ENCODE data around the gene S100B. TPM values are rescaled to one million over a fixed set of nuclear protein-coding genes. Genes with fewer than 3 reads are reported as not detected.

Gene S100B
- total and polyA plus RNA-seq, 2 donors (not counting 3 experiments of a cell fraction or from before 2014, with no cell fraction given): not detected

DNA sequence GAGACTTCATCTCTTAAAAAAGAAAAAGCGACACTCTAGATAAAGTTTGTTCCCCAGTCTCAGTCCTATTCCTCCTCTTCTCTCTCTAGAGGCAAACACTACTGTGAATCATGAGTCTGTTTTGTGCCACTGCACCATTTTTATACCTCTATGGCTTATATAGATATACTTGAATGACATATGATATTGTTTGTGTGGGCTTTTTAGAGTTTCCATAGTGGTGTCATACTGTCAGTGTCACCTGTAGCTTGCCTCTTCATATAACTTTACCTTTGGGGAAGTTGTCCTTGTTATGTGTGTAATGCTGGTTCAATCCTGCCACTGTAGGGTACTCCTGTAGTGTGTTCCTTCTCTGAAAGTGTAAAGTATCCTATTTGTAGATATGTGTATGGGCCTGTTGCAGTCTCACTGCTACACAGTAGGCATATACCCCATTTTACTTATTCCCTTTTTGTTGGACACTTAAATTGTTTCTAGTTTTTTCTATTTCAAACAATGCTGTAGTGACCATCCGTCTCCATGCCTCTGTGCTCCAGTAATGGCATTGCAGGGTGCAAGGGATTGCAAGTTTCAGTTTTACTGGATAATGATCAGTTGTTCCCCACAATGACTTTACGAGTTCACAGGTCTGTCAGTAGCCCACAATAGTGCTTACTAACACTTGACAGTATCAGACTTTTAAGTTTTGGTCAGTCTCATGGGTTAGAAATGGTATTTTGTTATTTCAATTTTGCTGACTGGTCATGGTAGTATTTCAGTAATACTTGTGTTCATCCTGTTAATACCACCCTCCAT, 33.3 kb upstream of the S100B start:
- Histone ChIP-seq H3K36me3 (ENCODE audit: control insufficient read depth in 2 of 2, extremely low read depth in 1 of 2, insufficient read depth in 2 of 2, low read length in 2 of 2) (peaks cover 8 to 9% of the 10 kb centered on the region in 2 experiments), H3K9me3 (replicated peaks; ENCODE audit: control insufficient read depth, insufficient read depth, low read length) (no peaks in the 10 kb centered on the region), H3K4me3 (replicated peaks in 1 of 3; ENCODE audit: insufficient read depth in 1 of 3, low read depth in 1 of 3, low read length in 3 of 3) (peak overlapping the region in 2 of 3 experiments; percentile 7 to 33), H3K27ac (ENCODE audit: insufficient read depth, low read depth, low read length) (no peak overlapping the region), H3K9me1 (replicated peaks; ENCODE audit: control insufficient read depth, extremely low read depth, insufficient read depth, low read length) (no peaks in the 10 kb centered on the region), H3K4me1 (ENCODE audit: control insufficient read depth, extremely low read depth, insufficient read depth, low read length) (peaks cover 28% of the 10 kb centered on the region), H3K4me2 (ENCODE audit: insufficient read depth, low read length) (peak overlapping the region; percentile 91), H2AFZ (ENCODE audit: low read depth, low read length) (no peak overlapping the region), H3K27me3 (ENCODE audit: control insufficient read depth in 2 of 2, insufficient read depth in 2 of 2, low read length in 2 of 2) (no peaks in the 10 kb centered on the region), H3K79me2 (ENCODE audit: control insufficient read depth, insufficient read depth, low read length) (peaks cover 51% of the 10 kb centered on the region), H4K20me1 (replicated peaks; ENCODE audit: control insufficient read depth, extremely low read depth, insufficient read depth, low read length) (peaks cover 3% of the 10 kb centered on the region), H3K9ac (replicated peaks; ENCODE audit: extremely low read depth, insufficient read depth, low read length) (peak overlapping the region; percentile 18)
- no TSS peak for BruUV-seq (replicated peaks)
- dilution Hi-C loops (cut with MboI; ENCODE audit: extremely low pct_ligation_motif_present, low sequenced_read_pairs) (no loop called here), intact Hi-C loops (cut with micrococcal nuclease) (no loop called here)
- DNase-seq (ENCODE audit: low read depth, low spot score): peak; percentile 24
- CTCF ChIA-PET: interaction anchor here (1.1 to 2.1 kb wide), 4 partner anchors 10 to 295 kb away, joined by 3 to 14 read pairs (median 9); no protein-coding TSS in a partner anchor
- POLR2A ChIA-PET: no interaction called here
- FAIRE-seq: no peak
- no peak for TF ChIP-seq EZH2 (IDR thresholded peaks at IDR 0.05; ENCODE audit: borderline replicate concordance, low read depth, low read length, severe bottlenecking)
- TF ChIP-seq POLR2AphosphoS5 (IDR thresholded peaks at IDR 0.05; ENCODE audit: insufficient read depth, low read depth, low read length): no peak
- no peak for TF ChIP-seq POLR2A (IDR thresholded peaks at IDR 0.05; ENCODE audit: low read depth, low read length)
- no peak for TF ChIP-seq CTCF (IDR thresholded peaks at IDR 0.05; ENCODE audit: extremely low read depth in 1 of 2, insufficient read depth in 1 of 2, low read depth in 1 of 2, low read length in 2 of 2)
- no peak for TF ChIP-seq FOS (IDR thresholded peaks at IDR 0.05; ENCODE audit: borderline replicate concordance, insufficient read depth, low read length)
- TF ChIP-seq, protein P1, sequence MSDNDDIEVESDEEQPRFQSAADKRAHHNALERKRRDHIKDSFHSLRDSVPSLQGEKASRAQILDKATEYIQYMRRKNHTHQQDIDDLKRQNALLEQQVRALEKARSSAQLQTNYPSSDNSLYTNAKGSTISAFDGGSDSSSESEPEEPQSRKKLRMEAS (IDR thresholded peaks at IDR 0.05; ENCODE audit: insufficient read depth, insufficient read length): no peak
- no peak for TF ChIP-seq MYC (IDR thresholded peaks at IDR 0.05; ENCODE audit: low read depth, low read length)
- TF ChIP-seq GATA2 (IDR thresholded peaks at IDR 0.05; ENCODE audit: insufficient read depth, insufficient read length, low read depth, low read length): no peak
- TF ChIP-seq JUN (IDR thresholded peaks at IDR 0.05; ENCODE audit: borderline replicate concordance, insufficient read depth, insufficient read length, low read depth): no peak

Data from endothelial cell of umbilical vein (primary cell).